ENCODE data around the gene CDK5. TPM values are rescaled to one million over a fixed set of nuclear protein-coding genes. Genes with fewer than 3 reads are reported as not detected.

CDK5 gene
- total and polyA plus RNA-seq, 10 donors, result 6.3 to 17.9 (median 9.7) TPM

DNA sequence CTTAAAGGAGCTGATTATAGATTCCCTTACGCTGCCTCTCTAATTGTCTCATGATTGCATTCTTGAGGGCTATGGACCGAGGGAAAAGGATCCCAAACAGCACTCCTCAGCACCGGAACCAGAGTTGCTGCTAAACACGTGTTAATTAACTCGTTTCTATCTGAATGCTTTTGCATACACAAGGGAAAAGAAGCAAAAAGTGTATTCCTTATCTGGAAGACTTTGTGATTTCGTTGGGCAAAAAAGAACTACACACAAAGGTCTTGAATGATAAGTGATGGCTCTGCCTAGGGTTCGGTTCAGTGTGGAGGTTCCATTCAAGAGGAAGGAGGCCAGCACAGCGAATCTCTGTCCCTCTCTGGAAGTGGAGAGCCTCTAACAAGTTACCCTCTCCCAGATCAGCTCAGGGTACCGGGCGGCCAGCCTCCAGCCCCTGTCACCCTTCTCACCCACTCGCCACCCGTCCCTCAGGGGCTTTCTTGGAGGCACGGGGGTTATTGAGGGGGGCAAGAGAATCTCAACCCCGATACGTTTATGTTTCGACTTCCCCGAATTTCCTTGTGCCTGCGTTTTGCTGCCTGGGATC is 1.2 kb upstream of the CDK5 start:
- no peak for TF ChIP-seq CTCF (IDR thresholded peaks at IDR 0.05 in 8 of 11, conservative IDR thresholded peaks at IDR 0.05 in 3 of 11)
- no peak for TF ChIP-seq POLR2A (IDR thresholded peaks at IDR 0.05)
- no peak for TF ChIP-seq POLR2AphosphoS5 (IDR thresholded peaks at IDR 0.05)
- peak overlapping the region; percentile 67 to 99 (median 87) for H3K4me3 ChIP-seq
- H3K27ac ChIP-seq, result peak overlapping the region; percentile 87 to 96 (median 92)
- DNase-seq, result peak; percentile 88
- H3K36me3 ChIP-seq, result peaks cover 0 to 44% (median 3%) of the 10 kb centered on the region in 6 donors
- WGBS, 5 donors, result 5 to 11% (median 8%) methylated on average over 18 of the region's 18 CpGs
- H3K4me1 ChIP-seq, result peaks cover 15 to 69% (median 49%) of the 10 kb centered on the region in 6 donors
- no peaks in the 10 kb centered on the region for H3K27me3 ChIP-seq (replicated peaks in 1 of 7)
- no peaks in the 10 kb centered on the region for H3K9me3 ChIP-seq
- intact Hi-C loops (cut with DNase I; ENCODE audit: low total_unique reads), result no loop called here

GRCh38 chr7:151057989-151058780 is 488 bp upstream of the CDK5 start:
- WGBS, 5 donors, result 0 to 3% (median 1%) methylated on average over 30 to 46 of the region's 46 CpGs
- Histone ChIP-seq H3K36me3 (peaks cover 0 to 42% (median 3%) of the 10 kb centered on the region in 6 donors), H3K9me3 (no peaks in the 10 kb centered on the region), H3K27me3 (replicated peaks in 1 of 7) (no peaks in the 10 kb centered on the region), H3K27ac (peak overlapping the region; percentile 87 to 96 (median 92)), H3K4me3 (peak overlapping the region; percentile 67 to 99 (median 87)), H3K4me1 (peaks cover 15 to 75% (median 52%) of the 10 kb centered on the region in 6 donors)
- DNase-seq, result peak; percentile 99
- TF ChIP-seq POLR2AphosphoS5 (IDR thresholded peaks at IDR 0.05), result peak; percentile 93 to 94 (median 93)
- peak in 1 of 3 donors; percentile 29 for TF ChIP-seq POLR2A (IDR thresholded peaks at IDR 0.05)
- peak in 3 of 11 experiments; percentile 7 to 42 (median 27) for TF ChIP-seq CTCF (IDR thresholded peaks at IDR 0.05 in 8 of 11, conservative IDR thresholded peaks at IDR 0.05 in 3 of 11)
- intact Hi-C loops (cut with DNase I; ENCODE audit: low total_unique reads), result no loop called here

DNA sequence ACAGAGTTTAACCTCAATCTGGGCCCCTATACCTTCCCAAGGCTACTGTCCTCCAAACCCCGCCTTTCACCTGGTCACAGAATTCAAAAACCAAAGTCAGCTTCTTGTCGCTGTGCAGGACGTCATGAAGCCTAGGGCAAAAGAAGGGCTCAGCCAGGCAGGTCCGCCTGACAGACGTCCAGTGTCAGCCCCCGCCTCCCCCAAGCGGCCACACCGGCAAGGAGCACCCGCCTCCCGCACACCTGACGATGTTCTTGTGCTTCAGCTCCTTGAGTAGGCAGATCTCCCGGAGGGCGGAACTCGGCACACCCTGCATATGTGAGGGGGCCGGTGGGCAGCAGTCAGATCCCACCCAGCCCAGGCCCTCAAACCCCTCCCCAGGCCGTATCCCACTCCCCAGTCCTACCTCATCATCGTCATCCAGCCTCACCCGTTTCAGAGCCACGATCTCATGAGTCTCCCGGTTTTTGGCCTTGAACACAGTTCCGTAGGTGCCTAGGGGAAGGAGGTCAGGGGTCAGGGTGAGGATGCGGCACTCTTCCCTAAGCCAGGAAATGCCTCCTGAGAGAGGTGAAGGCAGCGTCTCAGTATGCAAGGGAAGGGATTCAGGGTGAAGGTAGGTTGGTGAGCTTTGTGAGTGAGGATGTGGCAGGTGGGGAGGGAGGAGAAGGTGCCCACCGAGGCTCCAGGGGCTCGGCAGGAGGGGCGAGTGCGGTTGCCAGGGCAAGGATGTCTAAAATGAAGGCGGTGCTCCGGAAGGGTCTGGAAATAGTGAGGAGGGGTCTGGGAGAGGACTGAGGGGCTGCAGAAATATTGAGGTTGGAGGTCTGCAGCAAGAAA is 811 bp downstream of the CDK5 start:
- H3K27me3 ChIP-seq (replicated peaks in 1 of 7), result peaks cover 0 to 9% (median 0%) of the 10 kb centered on the region in 7 donors
- H3K36me3 ChIP-seq, result peaks cover 0 to 35% (median 0%) of the 10 kb centered on the region in 6 donors
- peaks cover 15 to 72% (median 53%) of the 10 kb centered on the region in 6 donors for H3K4me1 ChIP-seq
- TF ChIP-seq CTCF (IDR thresholded peaks at IDR 0.05 in 8 of 11, conservative IDR thresholded peaks at IDR 0.05 in 3 of 11) (no peak), POLR2A (IDR thresholded peaks at IDR 0.05) (no peak), POLR2AphosphoS5 (IDR thresholded peaks at IDR 0.05) (no peak)
- H3K9me3 ChIP-seq, result no peaks in the 10 kb centered on the region
- peak overlapping the region in 4 of 8 donors; percentile 3 to 94 (median 92) for H3K27ac ChIP-seq
- H3K4me3 ChIP-seq, result peak overlapping the region; percentile 67 to 99 (median 87)
- DNase-seq, result peak; percentile 85
- 51 to 56% (median 53%) methylated on average over 29 of the region's 29 CpGs for WGBS, 5 donors
- intact Hi-C loops (cut with DNase I; ENCODE audit: low total_unique reads), result no loop called here

Data from spleen (tissue), 11 donors.